Measurements from ENCODE around the gene DNAJC12. TPM values are rescaled to one million over a fixed set of nuclear protein-coding genes. Genes with fewer than 3 reads are reported as not detected.

The DNAJC12 gene
- total and polyA plus RNA-seq, 2 donors (not counting 1 experiment from before 2014, with no cell fraction given) = 0.19 TPM; not detected in 1

DNA sequence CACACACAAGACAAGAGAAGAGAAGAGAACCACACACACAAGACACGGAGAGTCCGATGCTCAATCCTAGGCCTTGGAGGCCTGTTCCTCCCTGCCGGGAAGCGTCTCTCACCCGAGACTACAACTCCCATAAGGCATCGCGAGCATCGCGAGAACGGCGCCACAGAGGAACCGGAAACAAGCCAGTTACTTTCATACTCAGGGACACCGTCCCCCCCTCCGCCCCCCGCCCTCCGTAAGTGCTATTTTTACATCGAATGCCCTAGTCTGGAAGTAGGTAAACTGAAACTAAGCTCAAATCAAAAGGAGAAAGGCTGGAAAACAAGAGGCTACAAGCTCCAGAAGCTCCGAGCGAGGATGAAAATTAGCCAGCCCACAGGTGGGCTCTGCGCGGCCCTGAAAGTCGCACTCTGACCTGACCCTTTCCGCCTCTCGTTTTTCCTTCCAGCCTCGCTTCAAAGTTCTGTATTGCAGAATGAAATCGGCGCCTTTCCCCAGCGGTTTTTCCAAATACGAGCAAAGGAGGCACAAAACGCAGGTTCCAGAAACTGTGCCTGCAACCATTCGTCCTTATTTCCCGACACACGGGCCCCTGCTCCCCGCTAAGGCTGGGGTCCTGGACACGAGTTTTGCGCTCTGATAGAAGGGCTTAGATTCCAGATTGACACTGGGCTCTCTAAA is 11.5 kb upstream of the DNAJC12 start:
- POLR2A ChIA-PET = interaction anchor here (0.6 to 1.0 kb wide), 3 partner anchors 30 to 562 kb away, joined by 4 to 8 read pairs (median 5); partner anchors contain the start of genes HNRNPH3 and PBLD
- no peaks in the 10 kb centered on the region for H3K79me2 ChIP-seq (ENCODE audit: control insufficient read depth, insufficient read depth, low read length)
- peak overlapping the region; percentile 95 for H2AFZ ChIP-seq (ENCODE audit: insufficient read depth, low read depth, low read length, poor library complexity, severe bottlenecking)
- ATAC-seq (ENCODE audit: low read depth) = peak; percentile 99
- WGBS (ENCODE audit: insufficient coverage) = 4% methylated on average over 20 of the region's 36 CpGs
- TF ChIP-seq, protein P1, sequence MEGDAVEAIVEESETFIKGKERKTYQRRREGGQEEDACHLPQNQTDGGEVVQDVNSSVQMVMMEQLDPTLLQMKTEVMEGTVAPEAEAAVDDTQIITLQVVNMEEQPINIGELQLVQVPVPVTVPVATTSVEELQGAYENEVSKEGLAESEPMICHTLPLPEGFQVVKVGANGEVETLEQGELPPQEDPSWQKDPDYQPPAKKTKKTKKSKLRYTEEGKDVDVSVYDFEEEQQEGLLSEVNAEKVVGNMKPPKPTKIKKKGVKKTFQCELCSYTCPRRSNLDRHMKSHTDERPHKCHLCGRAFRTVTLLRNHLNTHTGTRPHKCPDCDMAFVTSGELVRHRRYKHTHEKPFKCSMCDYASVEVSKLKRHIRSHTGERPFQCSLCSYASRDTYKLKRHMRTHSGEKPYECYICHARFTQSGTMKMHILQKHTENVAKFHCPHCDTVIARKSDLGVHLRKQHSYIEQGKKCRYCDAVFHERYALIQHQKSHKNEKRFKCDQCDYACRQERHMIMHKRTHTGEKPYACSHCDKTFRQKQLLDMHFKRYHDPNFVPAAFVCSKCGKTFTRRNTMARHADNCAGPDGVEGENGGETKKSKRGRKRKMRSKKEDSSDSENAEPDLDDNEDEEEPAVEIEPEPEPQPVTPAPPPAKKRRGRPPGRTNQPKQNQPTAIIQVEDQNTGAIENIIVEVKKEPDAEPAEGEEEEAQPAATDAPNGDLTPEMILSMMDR (IDR thresholded peaks at IDR 0.05) = no peak
- TF ChIP-seq EZH2 (IDR thresholded peaks at IDR 0.05; ENCODE audit: borderline replicate concordance, insufficient read depth, low read depth, low read length, poor library complexity, severe bottlenecking) = no peak
- no peaks in the 10 kb centered on the region for H3K27me3 ChIP-seq (replicated peaks in 1 of 4; ENCODE audit: control extremely low read depth in 1 of 4, control insufficient read depth in 3 of 4, insufficient read depth in 4 of 4, low read length in 3 of 4)
- H3K4me1 ChIP-seq (ENCODE audit: control insufficient read depth in 2 of 2, insufficient read depth in 2 of 2, low read length in 2 of 2) = peaks cover 5 to 9% of the 10 kb centered on the region in 2 donors
- Mint-ChIP-seq H3K4me1 (peaks cover 8% of the 10 kb centered on the region), H3K27me3 (no peaks in the 10 kb centered on the region), H3K27ac (peak overlapping the region; percentile 97), H3K4me3 (peak overlapping the region; percentile 97), H3K9me3 (ENCODE audit: insufficient read depth) (no peaks in the 10 kb centered on the region)
- intact Hi-C loops (cut with micrococcal nuclease) = loop anchor here (1.0 to 5.0 kb wide), 4 partner anchors 35 to 482 kb away; partner anchors contain the start of genes HERC4 and SIRT1
- peak; percentile 93 for DNase-seq
- H3K9me3 ChIP-seq (ENCODE audit: control extremely low read depth in 1 of 3, control insufficient read depth in 2 of 3, insufficient read depth in 1 of 3, low read length in 2 of 3) = peaks cover 0 to 3% (median 0%) of the 10 kb centered on the region in 3 donors
- H3K4me2 ChIP-seq (replicated peaks; ENCODE audit: low read depth, low read length, poor library complexity, severe bottlenecking) = peak overlapping the region; percentile 92
- H3K27ac ChIP-seq (ENCODE audit: low read length in 2 of 2) = peak overlapping the region; percentile 89 to 91
- peak overlapping the region; percentile 79 to 98 (median 96) for H3K4me3 ChIP-seq (ENCODE audit: control extremely low read depth in 1 of 5, extremely low read depth in 1 of 5, insufficient read depth in 1 of 5, low read depth in 2 of 5, low read length in 4 of 5)
- H4K20me1 ChIP-seq (ENCODE audit: control insufficient read depth, insufficient read depth, low read length, poor library complexity, severe bottlenecking) = no peaks in the 10 kb centered on the region
- no peaks in the 10 kb centered on the region for H3K36me3 ChIP-seq (replicated peaks in 1 of 2; ENCODE audit: control extremely low read depth in 1 of 2, control insufficient read depth in 1 of 2, extremely low read depth in 1 of 2, insufficient read depth in 2 of 2, low read length in 1 of 2)
- H3K9ac ChIP-seq (ENCODE audit: low read length) = peak overlapping the region; percentile 92
- CTCF ChIA-PET = interaction anchor here (0.7 to 4.0 kb wide), 6 partner anchors 36 to 453 kb away, joined by 3 to 27 read pairs (median 4); no protein-coding TSS in a partner anchor

DNA sequence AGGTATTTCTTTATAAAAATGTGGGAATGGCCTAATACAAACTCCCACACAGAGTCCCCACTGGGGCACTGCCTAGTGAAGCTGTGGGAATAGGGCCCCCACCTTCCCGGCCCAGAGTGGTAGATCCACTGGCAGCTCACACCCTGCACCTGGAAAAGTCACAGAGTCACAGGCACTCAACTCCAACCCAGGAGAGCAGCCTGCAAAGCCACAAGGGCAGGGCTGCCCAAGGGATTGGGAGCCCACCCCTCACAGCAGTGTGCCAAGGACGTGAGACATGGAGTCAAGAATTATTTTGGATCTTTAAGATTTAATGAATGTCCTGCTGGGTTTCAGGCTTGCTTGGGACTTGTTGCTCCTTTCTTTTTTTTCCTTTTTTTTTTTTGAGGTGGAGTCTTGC is 5.3 kb upstream of the DNAJC12 start:
- intact Hi-C loops (cut with micrococcal nuclease) = no loop called here
- 92% methylated on average over 2 of the region's 2 CpGs for WGBS (ENCODE audit: insufficient coverage)
- POLR2A ChIA-PET = no interaction called here
- H3K4me2 ChIP-seq (replicated peaks; ENCODE audit: low read depth, low read length, poor library complexity, severe bottlenecking) = no peak overlapping the region
- no peaks in the 10 kb centered on the region for H4K20me1 ChIP-seq (ENCODE audit: control insufficient read depth, insufficient read depth, low read length, poor library complexity, severe bottlenecking)
- no peak overlapping the region for H3K4me3 Mint-ChIP-seq
- no peaks in the 10 kb centered on the region for H3K27me3 Mint-ChIP-seq
- H3K79me2 ChIP-seq (ENCODE audit: control insufficient read depth, insufficient read depth, low read length) = no peaks in the 10 kb centered on the region
- H3K4me1 Mint-ChIP-seq = no peaks in the 10 kb centered on the region
- no peak overlapping the region for H2AFZ ChIP-seq (ENCODE audit: insufficient read depth, low read depth, low read length, poor library complexity, severe bottlenecking)
- ATAC-seq (ENCODE audit: low read depth) (no peak), DNase-seq (no peak)
- no peak overlapping the region for H3K27ac Mint-ChIP-seq
- no peak overlapping the region for H3K9ac ChIP-seq (ENCODE audit: low read length)
- H3K9me3 ChIP-seq (ENCODE audit: control extremely low read depth in 1 of 3, control insufficient read depth in 2 of 3, insufficient read depth in 1 of 3, low read length in 2 of 3) = peaks cover 0 to 5% (median 4%) of the 10 kb centered on the region in 3 donors
- H3K27ac ChIP-seq (ENCODE audit: low read length in 2 of 2) = no peak overlapping the region
- no peak for TF ChIP-seq EZH2 (IDR thresholded peaks at IDR 0.05; ENCODE audit: borderline replicate concordance, insufficient read depth, low read depth, low read length, poor library complexity, severe bottlenecking)
- TF ChIP-seq, protein P1 (IDR thresholded peaks at IDR 0.05) = no peak
- peaks cover 4% of the 10 kb centered on the region for H3K9me3 Mint-ChIP-seq (ENCODE audit: insufficient read depth)
- no peaks in the 10 kb centered on the region for H3K4me1 ChIP-seq (ENCODE audit: control insufficient read depth in 2 of 2, insufficient read depth in 2 of 2, low read length in 2 of 2)
- H3K36me3 ChIP-seq (replicated peaks in 1 of 2; ENCODE audit: control extremely low read depth in 1 of 2, control insufficient read depth in 1 of 2, extremely low read depth in 1 of 2, insufficient read depth in 2 of 2, low read length in 1 of 2) = no peaks in the 10 kb centered on the region
- CTCF ChIA-PET = interaction anchor here (0.7 to 2.1 kb wide), 2 partner anchors 55 to 146 kb away, joined by 4 to 5 read pairs; no protein-coding TSS in a partner anchor
- H3K27me3 ChIP-seq (replicated peaks in 1 of 4; ENCODE audit: control extremely low read depth in 1 of 4, control insufficient read depth in 3 of 4, insufficient read depth in 4 of 4, low read length in 3 of 4) = no peaks in the 10 kb centered on the region
- no peak overlapping the region for H3K4me3 ChIP-seq (ENCODE audit: control extremely low read depth in 1 of 5, extremely low read depth in 1 of 5, insufficient read depth in 1 of 5, low read depth in 2 of 5, low read length in 4 of 5)
